Adrenal gland (tissue), 12 donors: ENCODE results near the gene TMCC1. TPM values are rescaled to one million over a fixed set of nuclear protein-coding genes. Genes with fewer than 3 reads are reported as not detected.
A peak's percentile ranks its signal among the peaks of the same experiment; 100 is the strongest.
"Not testable (repeated sequence)": the region's sequence is repeated elsewhere in the genome, so short reads cannot be mapped to it uniquely, and the experiment has no call there.

Source experiments
- DNase-seq, 7 donors: peaks; one replicate each; pipeline ENCODE4 v3.0.0-alpha.2; 2019 to 2020
- H3K27ac ChIP-seq, 5 donors: fragments of 200-600 bp; sonication (generic) in 4 of 5; 1 replicate in 3 of 5; 2 replicates in 2 of 5; pipeline versions ENCODE4 v1.5.1 to v1.8.0; 2016 to 2020; ENCODE audit warnings: mild to moderate bottlenecking in 1 of 5
- H3K27me3 ChIP-seq: fragments of 200-600 bp; 2 replicates; pipeline ENCODE4 v1.8.0; 2021
- H3K36me3 ChIP-seq, 2 donors: fragments of 200-600 bp; replicated peaks in 1 of 2; 1 replicate in 1 of 2; 2 replicates in 1 of 2; pipeline versions ENCODE4 v1.5.1 to v1.8.0; 2018 to 2022
- H3K4me1 ChIP-seq, 2 donors: fragments of 200-600 bp; replicated peaks in 1 of 2; 1 replicate in 1 of 2; 2 replicates in 1 of 2; pipeline versions ENCODE4 v1.5.1 to v1.8.0; 2018 to 2021
- H3K4me3 ChIP-seq, 4 donors: fragments of 200-600 bp; sonication (generic) in 3 of 4; one replicate each; pipeline ENCODE4 v1.5.1; 2016 to 2018
- H3K9me3 ChIP-seq, 3 donors: fragments of 200-600 bp; sonication (generic) in 1 of 3; replicated peaks in 1 of 3; 1 replicate in 2 of 3; 2 replicates in 1 of 3; pipeline versions ENCODE4 v1.5.1 to v1.8.0; 2016 to 2021
- CTCF ChIP-seq, 6 experiments: fragments of 450-650 bp in 4 of 6; fragments of 200-600 bp in 2 of 6; sonication (generic) in 1 of 6; IDR thresholded peaks; 1 replicate in 5 of 6; 2 replicates in 1 of 6; pipeline versions ENCODE4 v1.5.1 to v1.8.0; 2016 to 2021; ENCODE audit warnings: antibody characterized with exemption in 6 of 6, mild to moderate bottlenecking in 2 of 6, moderate library complexity in 1 of 6
- POLR2A ChIP-seq, 2 donors: fragments of 450-650 bp; IDR thresholded peaks; one replicate each; pipeline ENCODE4 v1.6.1; 2017; ENCODE audit warnings: antibody characterized with exemption in 2 of 2, mild to moderate bottlenecking in 2 of 2, moderate library complexity in 1 of 2
- WGBS, 4 donors: extraction: QIAGEN DNeasy Blood & Tissue Kit in 2 of 4; methylation state at CpG; one replicate each; pipeline versions ENCODE4 v1.1.5 to v1.1.7; 2013 to 2017; 5-methylcytosine and 5-hydroxymethylcytosine counted together
- intact Hi-C, 2 donors: fragments of 100-400 bp; cut with DNase I; formaldehyde crosslinking; loops; one replicate each; pipeline versions ENCODE4 v1.14.1 to v1.15.0; 2022 to 2023
- polyA plus RNA-seq, 3 donors: library from polyadenylated mRNA; stranded (reverse); fragments of 200-250 nt in 2 of 3; fragments of 350-450 nt in 1 of 3; fragmentation: Illumina TruSeq in 1 of 3; extraction: RNeasy Lipid Tissue Mini Kit (QIAGEN cat#74804) in 1 of 3; gene quantifications; one replicate each; pipeline ENCODE4 v1.2.3, GENCODE V29; 2013 to 2014
- total RNA-seq, 9 donors: library from RNA; depleted of rRNA in 4 of 9; stranded (reverse); fragments of >200 nt in 4 of 9; fragments of 120-200 nt in 1 of 9; fragmentation: NEBNext Ultra II Directional in 1 of 9; extraction: Animal tissue kit (Norgen Biotek cat#: 25700) in 1 of 9; gene quantifications; one replicate each; pipeline versions ENCODE4 v1.1.0 to v1.2.4, GENCODE V29; 2013 to 2023
- donor health status: healthy with polysubstance abuse.
- donor health status: Bipolar disorder and iron deficiency.
- donor health status: DM: yes; HTN: yes; CAD: no.
- donor health status: DM: no; HTN: no; CAD: no.
- donor health status: DM: no; HTN: no; CAD: no.
- donor health status: DM: yes; HTN: yes; CAD: no.

Gene TMCC1
- total and polyA plus RNA-seq, 12 donors = 6.3 to 141 (median 22.9) TPM

GRCh38 chr3:129878355-129878754 lies 15.2 kb downstream of the TMCC1 start:
- no peak for TF ChIP-seq POLR2A (IDR thresholded peaks at IDR 0.05)
- no peak for TF ChIP-seq CTCF (IDR thresholded peaks at IDR 0.05)
- H3K4me1 ChIP-seq = peaks cover 8 to 9% of the 10 kb centered on the region in 2 donors
- H3K36me3 ChIP-seq = peaks cover 0 to 13% of the 10 kb centered on the region in 2 donors
- no peak overlapping the region for H3K4me3 ChIP-seq
- H3K27ac ChIP-seq = no peak overlapping the region
- DNase-seq = no peak
- no peaks in the 10 kb centered on the region for H3K27me3 ChIP-seq
- intact Hi-C loops = no loop called here
- no peaks in the 10 kb centered on the region for H3K9me3 ChIP-seq
- 5 to 21% (median 16%) methylated on average over 1 of the region's 1 CpG for WGBS, 4 donors

GRCh38 chr3:129874479-129874878 lies 19.0 kb downstream of the TMCC1 start:
- H3K27ac ChIP-seq, H3K4me1 ChIP-seq, H3K36me3 ChIP-seq, DNase-seq, H3K9me3 ChIP-seq, intact Hi-C loops, H3K4me3 ChIP-seq, H3K27me3 ChIP-seq: not testable (repeated sequence)
- WGBS, 4 donors = 91 to 100% (median 97%) methylated on average over 2 of the region's 2 CpGs

GRCh38 chr3:129868912-129869311 lies 24.6 kb downstream of the TMCC1 start:
- peaks cover 0 to 17% of the 10 kb centered on the region in 2 donors for H3K4me1 ChIP-seq
- no peak overlapping the region for H3K27ac ChIP-seq
- no peak for TF ChIP-seq CTCF (IDR thresholded peaks at IDR 0.05)
- TF ChIP-seq POLR2A (IDR thresholded peaks at IDR 0.05) = no peak
- H3K4me3 ChIP-seq = no peak overlapping the region
- H3K9me3 ChIP-seq = no peaks in the 10 kb centered on the region
- H3K36me3 ChIP-seq = no peaks in the 10 kb centered on the region
- intact Hi-C loops = no loop called here
- no peaks in the 10 kb centered on the region for H3K27me3 ChIP-seq
- no peak for DNase-seq
- 92 to 97% (median 96%) methylated on average over 2 of the region's 2 CpGs for WGBS, 4 donors

- TF ChIP-seq CTCF (IDR thresholded peaks at IDR 0.05) (no peak), POLR2A (IDR thresholded peaks at IDR 0.05) (no peak)
- no peaks in the 10 kb centered on the region for H3K9me3 ChIP-seq
- H3K4me3 ChIP-seq = no peak overlapping the region
- peaks cover 0 to 17% of the 10 kb centered on the region in 2 donors for H3K4me1 ChIP-seq
- no peak for DNase-seq
- intact Hi-C loops = no loop called here
- peak overlapping the region in 2 of 5 donors; percentile 32 to 64 for H3K27ac ChIP-seq
- H3K27me3 ChIP-seq = no peaks in the 10 kb centered on the region
- 59 to 68% (median 62%) methylated on average over 5 of the region's 5 CpGs for WGBS, 4 donors
- H3K36me3 ChIP-seq = no peaks in the 10 kb centered on the region
Measured at GRCh38 chr3:129867506-129868124, 25.9 kb downstream of the TMCC1 start.

GRCh38 chr3:129865806-129866205 lies 27.7 kb downstream of the TMCC1 start:
- Histone ChIP-seq H3K27me3 (no peaks in the 10 kb centered on the region), H3K4me3 (no peak overlapping the region), H3K4me1 (peaks cover 0 to 17% of the 10 kb centered on the region in 2 donors), H3K9me3 (no peaks in the 10 kb centered on the region), H3K36me3 (no peaks in the 10 kb centered on the region), H3K27ac (no peak overlapping the region)
- intact Hi-C loops = no loop called here
- TF ChIP-seq POLR2A (IDR thresholded peaks at IDR 0.05) (no peak), CTCF (IDR thresholded peaks at IDR 0.05) (no peak)
- no peak for DNase-seq
- WGBS, 4 donors = 86 to 91% (median 87%) methylated on average over 2 of the region's 2 CpGs
